ENCODE results near the gene HIKESHI.
A peak's percentile ranks its signal among the peaks of the same experiment; 100 is the strongest.

Gene HIKESHI

DNA sequence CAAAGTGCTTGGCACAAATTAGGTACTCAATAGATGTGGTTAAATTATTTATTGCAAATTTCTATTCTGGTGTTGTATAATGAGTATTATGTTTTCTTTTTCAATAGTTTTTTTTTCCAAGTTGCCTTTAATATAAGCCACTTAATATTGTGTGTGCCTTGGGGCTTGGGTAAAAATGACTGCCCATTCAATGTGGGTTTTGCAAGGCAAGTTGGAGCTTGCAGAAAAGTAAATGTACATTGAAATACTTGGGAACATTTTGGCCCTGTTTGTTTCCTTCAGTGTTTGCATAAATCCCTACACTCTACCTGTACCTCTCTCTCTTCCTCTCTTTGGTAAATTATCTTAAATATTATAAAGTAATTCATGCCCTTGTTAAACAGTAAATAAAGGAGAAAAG lies 70.5 kb downstream of the HIKESHI start:
- Mint-ChIP-seq H3K36me3 (ENCODE audit: low read depth) (peaks cover 12% of the 10 kb centered on the region), H3K27ac (no peak overlapping the region), H3K4me1 (no peaks in the 10 kb centered on the region), H3K9me3 (peaks cover 15% of the 10 kb centered on the region), H3K4me3 (no peak overlapping the region), H3K27me3 (ENCODE audit: low read depth) (no peaks in the 10 kb centered on the region)
- no peak for TF ChIP-seq CTCF (IDR thresholded peaks at IDR 0.05; ENCODE audit: unreplicated experiment in 3 of 3)

DNA sequence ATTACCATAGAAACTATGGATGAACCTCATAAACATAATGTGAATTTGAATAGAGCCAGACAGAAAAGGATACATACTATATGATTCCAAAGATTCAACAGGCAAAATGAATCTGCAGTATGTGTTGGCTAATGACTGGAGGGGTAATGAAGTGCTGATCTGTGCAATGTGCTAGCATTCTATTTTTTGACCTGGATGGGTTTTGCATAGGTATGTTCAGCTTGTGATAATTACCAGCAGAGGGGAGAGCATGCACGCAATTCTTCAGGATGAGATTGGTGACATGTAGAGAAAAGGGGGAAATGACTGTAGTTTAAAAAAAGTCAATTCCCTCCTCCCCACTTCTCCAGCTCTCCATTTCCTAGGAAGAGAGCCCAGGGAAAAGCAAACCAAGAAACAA lies 72.0 kb downstream of the HIKESHI start:
- TF ChIP-seq CTCF (IDR thresholded peaks at IDR 0.05; ENCODE audit: unreplicated experiment in 3 of 3), result no peak
- H3K27me3 Mint-ChIP-seq (ENCODE audit: low read depth), result no peaks in the 10 kb centered on the region
- H3K36me3 Mint-ChIP-seq (ENCODE audit: low read depth), result peaks cover 12% of the 10 kb centered on the region
- no peak overlapping the region for H3K27ac Mint-ChIP-seq
- H3K9me3 Mint-ChIP-seq, result peaks cover 19% of the 10 kb centered on the region
- peak overlapping the region; percentile 73 to 80 (median 78) for H3K4me3 Mint-ChIP-seq
- no peaks in the 10 kb centered on the region for H3K4me1 Mint-ChIP-seq

DNA sequence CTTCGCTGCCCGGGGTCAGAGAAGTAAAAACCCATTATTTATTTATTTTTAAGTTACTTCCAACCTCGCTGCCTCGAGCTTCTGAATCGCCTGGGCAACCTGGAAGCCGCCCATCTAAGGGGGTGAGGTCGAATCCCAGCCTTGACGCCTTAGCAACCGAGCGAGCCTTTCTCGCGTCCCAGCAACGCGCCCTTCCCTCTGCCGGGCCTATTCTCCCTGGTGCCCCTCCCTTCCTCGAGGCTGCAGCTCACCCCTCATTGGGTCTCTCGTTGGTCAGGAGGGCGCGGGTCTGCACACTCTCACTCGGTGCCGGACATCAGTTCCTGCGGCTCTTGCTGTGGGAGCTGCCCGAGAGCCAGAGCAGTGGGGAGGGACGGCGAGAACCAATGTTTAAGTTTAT lies 72.5 kb downstream of the HIKESHI start, which contains the start of gene CCDC81:
CCDC81 (plus strand) TSS at position 302 of the 400 bp plus-strand sequence. CDS start 277 bp downstream, outside the sequence.
- Mint-ChIP-seq H3K9me3 (peaks cover 21% of the 10 kb centered on the region), H3K4me1 (no peaks in the 10 kb centered on the region), H3K27ac (no peak within 1 kb of the TSS), H3K27me3 (ENCODE audit: low read depth) (no peaks in the 10 kb centered on the region), H3K4me3 (peak within 1 kb of the TSS; percentile 73 to 80 (median 78)), H3K36me3 (ENCODE audit: low read depth) (peaks cover 12% of the 10 kb centered on the region)
- TF ChIP-seq CTCF (IDR thresholded peaks at IDR 0.05; ENCODE audit: unreplicated experiment in 3 of 3), result no peak

GRCh38 chr11:86377972-86378371 lies 75.9 kb downstream of the HIKESHI start:
- Mint-ChIP-seq H3K27me3 (ENCODE audit: low read depth) (no peaks in the 10 kb centered on the region), H3K27ac (no peak overlapping the region), H3K9me3 (peaks cover 19% of the 10 kb centered on the region), H3K4me3 (no peak overlapping the region), H3K4me1 (no peaks in the 10 kb centered on the region), H3K36me3 (ENCODE audit: low read depth) (peaks cover 3% of the 10 kb centered on the region)
- no peak for TF ChIP-seq CTCF (IDR thresholded peaks at IDR 0.05; ENCODE audit: unreplicated experiment in 3 of 3)

- peaks cover 16% of the 10 kb centered on the region for H3K4me1 Mint-ChIP-seq
- H3K36me3 Mint-ChIP-seq (ENCODE audit: low read depth), result peaks cover 3% of the 10 kb centered on the region
- H3K4me3 Mint-ChIP-seq, result no peak overlapping the region
- H3K27me3 Mint-ChIP-seq (ENCODE audit: low read depth), result no peaks in the 10 kb centered on the region
- H3K27ac Mint-ChIP-seq, result no peak overlapping the region
- H3K9me3 Mint-ChIP-seq, result peaks cover 17% of the 10 kb centered on the region
- TF ChIP-seq CTCF (IDR thresholded peaks at IDR 0.05; ENCODE audit: unreplicated experiment in 3 of 3), result no peak
These were observed 78.4 kb downstream of the HIKESHI start for GRCh38 chr11:86380295-86381059.

Data from nephron (organoid).